AG04450 (cell line): ENCODE data around the gene MED27. TPM values are rescaled to one million over a fixed set of nuclear protein-coding genes. Genes with fewer than 3 reads are reported as not detected.

ENCODE experiments used
- CTCF ChIA-PET: fragments of 300-600, 350-600 bp; formaldehyde crosslinking; extraction: SDS; loops from one replicate; lab custom pipeline; 2022; ENCODE audit warnings: antibody characterized with exemption, inconsistent platforms; lab: Charles Lee
- POLR2A ChIA-PET: fragments of 350-600 bp; formaldehyde crosslinking; extraction: SDS; loops from one replicate; lab custom pipeline; 2021; ENCODE audit warnings: antibody characterized with exemption, inconsistent platforms; lab: Yijun Ruan, JAX
- DNase-seq: peaks from one replicate; pipeline ENCODE4 v3.0.0-alpha.2; 2011; ENCODE audit warnings: low read depth, low spot score
- H3K27ac ChIP-seq: one replicate; pipeline ENCODE4 v1.5.1; 2012; ENCODE audit warnings: low read depth, low read length, control low read depth
- H3K27me3 ChIP-seq: one replicate; pipeline ENCODE4 v1.6.0; 2012; ENCODE audit warnings: low read length; ENCODE audit not compliant: control insufficient read depth, insufficient read depth
- H3K4me3 ChIP-seq: 2 replicates; pipeline ENCODE4 v1.5.1; 2011; ENCODE audit warnings: mild to moderate bottlenecking, low read depth, low read length, control low read depth
- H3K9me3 ChIP-seq: 2 replicates; pipeline ENCODE4 v1.5.1; 2012; ENCODE audit warnings: low read length; ENCODE audit not compliant: control insufficient read depth, insufficient read depth
- CTCF ChIP-seq: IDR thresholded peaks from 2 replicates; pipeline ENCODE4 v1.5.1; 2011; ENCODE audit warnings: low read depth, low read length, control low read depth, inconsistent platforms
- polyA plus RNA-seq: library from polyadenylated mRNA; depleted of rRNA; stranded (reverse); fragments of >200 nt; gene quantifications from 2 replicates; pipeline ENCODE4 v1.2.3, GENCODE V29; 2011

The MED27 gene
- polyA plus RNA-seq, 1 experiment, result 36.6 TPM

DNA sequence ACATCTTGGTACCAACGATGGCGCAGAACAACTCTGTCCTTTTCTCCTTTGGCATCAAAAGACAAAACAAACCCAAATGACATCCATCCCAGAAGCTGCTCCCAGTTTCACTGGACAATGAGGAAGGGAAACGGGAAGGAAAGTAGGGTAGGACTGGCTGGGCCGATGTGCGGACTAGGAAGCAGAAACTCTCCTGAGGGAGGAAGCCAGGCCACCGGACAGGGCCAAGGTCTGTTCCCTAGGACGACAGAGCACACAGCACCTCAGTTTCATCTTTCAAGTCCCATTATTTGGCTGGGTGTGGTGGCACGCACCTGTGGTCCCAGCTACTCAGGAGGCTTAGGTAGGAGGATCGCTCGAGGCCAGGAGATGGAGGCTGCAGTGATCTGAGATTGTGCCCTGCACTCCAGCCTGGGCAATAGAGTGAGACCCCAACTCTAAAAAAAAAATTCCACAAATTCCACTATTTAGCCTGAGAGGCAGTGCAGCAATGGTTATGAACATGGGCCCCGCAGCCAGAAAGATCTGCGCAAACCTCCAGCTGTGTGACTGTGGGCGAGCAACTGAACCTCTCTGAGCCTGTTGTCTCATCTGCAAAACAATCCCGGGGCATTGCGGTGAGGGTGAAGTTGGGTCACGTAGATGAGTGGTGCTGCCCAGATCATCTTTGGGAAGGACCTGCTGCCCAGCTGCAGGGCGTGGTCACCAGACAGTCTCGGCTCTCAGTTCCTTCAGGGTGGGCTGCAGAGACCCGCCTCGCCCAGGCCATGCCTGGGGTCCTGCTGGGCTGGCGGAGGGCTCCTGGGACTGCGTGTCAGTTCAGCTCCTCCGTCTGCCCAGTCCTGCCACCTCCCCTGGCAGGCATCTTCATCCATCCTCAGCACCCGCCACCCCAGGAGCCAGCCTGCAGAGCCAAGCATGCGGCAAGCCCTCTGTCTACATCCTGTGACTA, 238.6 kb downstream of the MED27 start:
- no peak for DNase-seq
- no peaks in the 10 kb centered on the region; the same call in 1 of the 2 replicates for H3K9me3 ChIP-seq
- no peak for TF ChIP-seq CTCF
- peaks cover 37% of the 10 kb centered on the region for H3K27me3 ChIP-seq
- ChIA-PET POLR2A (no interaction called here), CTCF (no interaction called here)
- no peak overlapping the region for H3K4me3 ChIP-seq
- H3K27ac ChIP-seq, result no peak overlapping the region

GRCh38 chr9:131840220-131840619, 239.4 kb downstream of the MED27 start:
- CTCF ChIA-PET, result interaction anchor here (1.0 kb wide), 1 partner anchor 396 kb away, joined by 5 read pairs; no protein-coding TSS in a partner anchor
- DNase-seq, result no peak
- Histone ChIP-seq H3K4me3 (no peak overlapping the region), H3K27me3 (peaks cover 34% of the 10 kb centered on the region), H3K9me3 (peaks cover under 1% of the 10 kb centered on the region; the same call in 1 of the 2 replicates), H3K27ac (no peak overlapping the region)
- TF ChIP-seq CTCF, result no peak
- POLR2A ChIA-PET, result interaction anchor here (0.6 kb wide), 1 partner anchor 1324 kb away, joined by 3 read pairs; no protein-coding TSS in a partner anchor

- peaks cover 35% of the 10 kb centered on the region for H3K27me3 ChIP-seq
- H3K9me3 ChIP-seq, result peaks cover 8% of the 10 kb centered on the region
- no peak overlapping the region for H3K27ac ChIP-seq
- no peak for DNase-seq
- ChIA-PET CTCF (interaction anchor here (1.0 kb wide), 1 partner anchor 396 kb away, joined by 5 read pairs; no protein-coding TSS in a partner anchor), POLR2A (interaction anchor here (0.6 kb wide), 1 partner anchor 1324 kb away, joined by 3 read pairs; no protein-coding TSS in a partner anchor)
- no peak overlapping the region for H3K4me3 ChIP-seq
- TF ChIP-seq CTCF, result no peak
These were observed 240.2 kb downstream of the MED27 start for GRCh38 chr9:131839281-131840084.

- Histone ChIP-seq H3K27me3 (peaks cover 34% of the 10 kb centered on the region), H3K9me3 (peaks cover 16% of the 10 kb centered on the region), H3K4me3 (no peak overlapping the region), H3K27ac (no peak overlapping the region)
- POLR2A ChIA-PET, result interaction anchor here (0.6 kb wide), 1 partner anchor 42 kb away, joined by 4 read pairs; no protein-coding TSS in a partner anchor
- TF ChIP-seq CTCF, result no peak
- CTCF ChIA-PET, result no interaction called here
- no peak for DNase-seq
These were observed 241.0 kb downstream of the MED27 start for GRCh38 chr9:131838530-131839280.
